HG02870 (cell line): ENCODE measurements around the gene SLC25A10.

ENCODE experiments used
- ATAC-seq: cut with Tn5 transposase; IDR thresholded peaks from one replicate; pipeline ENCODE4 v1.9.1; 2021; ENCODE audit warnings: mild to moderate bottlenecking, moderate library complexity; ENCODE audit not compliant: unreplicated experiment

SLC25A10 gene

DNA sequence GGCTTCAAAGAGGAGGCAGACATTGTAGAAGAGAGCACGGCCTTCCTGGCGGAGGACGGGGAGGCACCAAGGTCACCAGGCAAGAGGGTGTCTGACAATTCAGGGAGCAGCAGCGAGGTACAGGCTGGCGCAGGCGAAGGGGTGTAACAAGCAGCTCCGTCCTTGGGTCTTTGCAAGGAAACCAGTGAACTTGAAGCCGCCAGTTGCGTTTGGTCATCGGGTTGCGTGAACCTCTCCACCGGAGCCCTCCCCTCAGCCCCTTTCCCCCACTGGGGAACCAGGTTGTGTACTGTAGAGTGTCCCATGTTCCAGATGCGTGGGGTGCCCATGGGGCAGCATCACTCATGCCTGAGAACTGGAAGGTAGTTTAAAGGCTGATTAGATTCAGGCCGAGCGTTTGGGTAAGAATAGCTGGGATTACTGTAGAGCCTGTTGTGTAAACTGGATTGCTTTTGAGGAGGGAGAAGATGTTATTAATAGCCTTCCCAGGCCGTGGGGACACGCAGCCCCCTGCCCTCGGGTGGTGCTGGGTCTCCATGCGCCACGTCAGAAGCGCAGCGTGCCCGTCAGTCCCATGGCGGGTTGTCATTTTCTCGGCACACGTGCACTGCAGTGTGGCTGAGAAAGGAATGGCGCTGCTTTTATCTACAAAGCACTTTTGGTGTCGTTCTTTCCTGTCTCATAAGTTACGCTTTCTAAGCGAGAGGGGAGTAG, 6.4 kb upstream of the SLC25A10 start:
- ATAC-seq: no peak

DNA sequence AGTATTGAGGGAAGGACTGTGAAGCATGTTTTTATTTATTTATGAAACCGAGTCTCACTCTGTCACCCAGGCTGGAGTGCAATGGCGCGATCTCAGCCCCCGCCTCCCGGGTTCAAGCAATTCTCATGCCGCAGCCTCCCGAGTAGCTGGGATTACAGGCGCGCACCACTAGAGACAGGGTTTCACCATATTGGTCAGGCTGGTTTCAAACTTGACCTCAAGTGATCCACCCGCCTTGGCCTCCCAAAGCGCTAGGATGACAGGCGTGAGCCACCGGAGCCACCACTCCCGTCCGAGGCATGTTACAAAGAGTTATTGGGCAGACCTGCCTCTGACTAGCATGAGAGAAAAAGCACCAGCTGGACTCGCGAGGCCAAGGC, 5.9 kb upstream of the SLC25A10 start:
- no peak for ATAC-seq

DNA sequence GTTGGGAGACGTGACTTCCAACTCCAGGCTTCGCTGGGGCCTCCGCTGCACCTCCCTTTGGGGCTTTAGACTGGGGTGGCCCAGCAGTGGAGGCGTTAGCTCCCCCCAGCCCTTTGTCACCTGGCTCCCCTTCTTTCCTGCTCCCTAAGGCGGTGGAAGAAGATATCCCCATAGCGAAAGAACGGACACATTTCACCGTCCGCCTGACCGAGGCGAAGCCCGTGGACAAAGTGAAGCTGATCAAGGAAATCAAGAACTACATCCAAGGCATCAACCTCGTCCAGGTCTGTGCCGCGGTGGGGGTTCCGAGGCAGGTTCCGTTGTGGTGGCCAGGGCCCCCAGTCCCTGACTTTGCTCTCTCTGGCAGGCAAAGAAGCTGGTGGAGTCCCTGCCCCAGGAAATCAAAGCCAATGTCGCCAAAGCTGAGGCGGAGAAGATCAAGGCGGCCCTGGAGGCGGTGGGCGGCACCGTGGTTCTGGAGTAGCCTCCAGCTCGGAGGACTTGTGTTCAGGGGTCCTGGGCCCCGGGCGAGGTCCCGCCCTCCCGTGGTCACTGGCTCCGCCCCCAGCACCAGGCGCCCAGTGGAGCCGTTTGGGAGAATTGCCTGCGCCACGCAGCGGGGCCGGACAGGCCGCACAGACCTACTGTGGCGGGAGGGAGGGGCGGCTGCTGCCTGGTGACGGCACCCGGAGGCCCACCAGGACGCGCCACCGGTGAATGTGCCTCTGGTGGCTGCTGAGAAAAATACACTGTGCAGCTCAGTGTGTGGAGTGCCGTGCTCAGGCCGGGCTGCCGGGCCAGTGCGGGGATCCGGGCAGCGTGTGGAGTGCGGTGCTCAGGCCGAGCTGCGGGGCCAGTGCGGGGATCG, 5.1 kb upstream of the SLC25A10 start:
- ATAC-seq: no peak

DNA sequence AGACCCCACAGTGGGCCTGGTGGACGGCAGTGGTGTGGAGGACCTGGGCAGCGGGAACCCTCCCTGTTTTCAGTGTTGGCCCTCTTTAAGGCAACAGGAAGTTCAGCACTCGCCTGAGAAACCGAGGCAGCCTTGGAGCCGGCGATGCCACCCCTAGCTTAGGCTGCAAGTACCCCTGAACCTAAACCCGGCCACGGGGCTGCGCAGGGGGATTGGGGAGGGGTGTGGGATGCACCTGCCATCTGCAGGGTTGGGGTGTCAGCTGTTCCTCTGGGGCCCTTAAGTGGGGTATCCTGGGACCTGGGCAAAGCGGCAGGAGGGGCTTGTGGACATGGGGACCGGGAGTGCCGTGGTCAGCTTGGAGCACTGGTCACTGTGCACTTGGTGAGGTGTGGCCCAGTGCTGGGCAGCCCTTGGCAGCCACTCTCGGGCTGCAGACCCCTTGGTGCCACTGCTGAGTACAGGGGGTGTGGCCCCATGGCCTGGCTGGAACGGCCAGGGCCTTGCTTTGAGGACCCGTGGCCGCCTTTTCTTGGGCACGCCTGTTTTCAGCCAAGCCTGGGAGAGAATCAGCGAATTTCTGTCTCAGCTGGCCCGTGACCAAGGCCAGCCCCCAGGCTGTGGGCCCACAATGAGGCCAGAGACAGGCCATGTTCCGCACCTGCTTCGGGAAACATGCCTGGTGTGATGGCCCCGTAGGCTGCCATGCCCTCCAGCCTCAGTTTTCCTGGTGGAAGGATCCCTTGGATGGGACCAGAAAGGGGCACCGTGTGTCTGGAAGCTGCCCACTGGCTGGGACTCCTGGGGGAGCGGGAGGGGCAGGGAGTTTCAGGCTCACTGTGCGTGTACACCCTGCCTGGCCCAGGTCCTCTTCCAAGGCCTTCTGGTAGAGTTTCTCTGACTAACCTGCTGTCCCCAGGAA, 4.1 kb upstream of the SLC25A10 start:
- ATAC-seq: no peak

DNA sequence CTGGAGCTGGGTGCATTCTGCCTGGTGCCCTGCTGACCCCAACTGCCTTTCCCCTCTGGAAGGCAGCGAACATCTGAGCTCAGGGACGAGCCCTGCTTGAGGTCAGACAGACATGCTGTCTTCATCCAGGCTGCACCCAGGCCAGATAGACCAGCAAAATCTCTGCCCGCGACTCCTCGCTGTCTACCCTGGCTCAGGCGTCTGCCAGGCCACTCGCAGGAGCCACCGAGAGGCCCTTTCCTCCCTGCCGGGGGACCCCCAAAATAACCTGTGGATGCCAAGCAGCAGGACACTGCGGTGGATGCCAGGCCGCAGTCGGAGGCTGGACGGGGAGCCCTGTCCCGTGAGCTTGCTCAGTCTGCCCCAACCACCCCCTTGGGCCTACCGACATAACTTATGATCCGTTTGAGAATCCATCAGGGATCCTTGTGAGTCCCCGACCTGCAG, 3.3 kb upstream of the SLC25A10 start:
- ATAC-seq: no peak

DNA sequence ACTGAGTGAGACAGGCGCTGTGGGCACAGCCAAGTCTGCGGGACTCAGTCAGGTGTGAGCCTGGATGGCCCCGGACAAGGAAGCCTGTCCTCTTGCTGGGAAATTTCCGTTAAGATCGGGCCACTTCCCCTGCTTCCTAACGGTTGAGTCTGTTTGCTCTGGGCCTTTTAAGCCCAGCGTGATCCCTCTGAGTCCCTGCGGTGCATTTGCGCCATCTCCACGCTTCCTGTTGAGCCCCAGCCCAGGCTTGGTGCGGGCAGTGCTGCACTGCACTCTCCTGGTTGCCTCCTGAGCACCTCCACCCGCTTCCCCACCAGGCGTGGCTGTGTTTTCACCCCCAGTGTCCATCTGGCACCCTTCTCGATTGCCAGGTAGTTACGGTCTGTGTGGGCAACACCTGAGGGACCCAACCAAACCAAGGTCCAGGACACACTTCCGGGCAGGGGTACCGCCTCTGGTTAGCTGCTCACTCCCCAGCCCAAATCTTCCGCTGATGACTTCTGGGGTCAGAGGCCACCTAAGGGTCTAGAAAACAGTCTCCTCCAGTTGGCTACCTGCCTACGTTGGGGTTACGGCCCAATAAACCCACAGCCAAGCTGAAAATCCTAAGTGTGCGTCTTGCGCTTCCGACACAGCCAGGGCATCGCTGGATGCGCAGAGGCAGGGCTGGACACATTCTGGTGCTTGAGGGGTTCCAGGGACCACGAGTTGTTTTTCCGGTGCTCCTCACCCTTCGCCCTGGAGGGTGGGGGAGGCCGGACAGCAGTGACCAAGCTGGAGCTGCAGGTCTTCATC, 1.4 kb upstream of the SLC25A10 start:
- ATAC-seq: no peak

DNA sequence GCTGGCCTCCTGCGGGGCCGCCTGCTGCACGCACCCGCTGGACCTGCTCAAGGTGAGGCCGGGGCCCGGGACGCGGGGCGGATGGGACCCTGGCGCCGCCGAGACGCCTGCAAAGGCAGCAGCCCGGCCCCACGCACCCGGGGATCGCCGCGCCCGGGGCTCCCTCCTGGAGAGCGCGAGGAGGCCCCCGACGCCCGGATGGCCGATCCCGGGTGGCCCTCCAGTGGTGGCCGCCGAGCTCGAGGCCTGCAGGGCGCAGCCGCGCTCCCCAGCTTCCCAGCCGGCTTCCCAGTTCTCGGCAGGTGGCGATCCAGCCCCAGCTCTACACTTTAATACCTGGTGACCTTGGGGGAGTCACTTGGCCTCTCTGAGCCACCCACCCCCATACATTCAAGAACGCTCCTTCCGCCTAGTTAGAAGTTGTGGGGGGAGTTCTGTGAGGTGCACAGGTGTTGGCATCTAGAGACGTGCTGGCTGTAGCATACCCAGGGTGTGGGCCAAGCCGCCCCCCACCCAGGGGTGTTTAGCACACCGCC, 452 bp downstream of the SLC25A10 start:
- no peak for ATAC-seq

DNA sequence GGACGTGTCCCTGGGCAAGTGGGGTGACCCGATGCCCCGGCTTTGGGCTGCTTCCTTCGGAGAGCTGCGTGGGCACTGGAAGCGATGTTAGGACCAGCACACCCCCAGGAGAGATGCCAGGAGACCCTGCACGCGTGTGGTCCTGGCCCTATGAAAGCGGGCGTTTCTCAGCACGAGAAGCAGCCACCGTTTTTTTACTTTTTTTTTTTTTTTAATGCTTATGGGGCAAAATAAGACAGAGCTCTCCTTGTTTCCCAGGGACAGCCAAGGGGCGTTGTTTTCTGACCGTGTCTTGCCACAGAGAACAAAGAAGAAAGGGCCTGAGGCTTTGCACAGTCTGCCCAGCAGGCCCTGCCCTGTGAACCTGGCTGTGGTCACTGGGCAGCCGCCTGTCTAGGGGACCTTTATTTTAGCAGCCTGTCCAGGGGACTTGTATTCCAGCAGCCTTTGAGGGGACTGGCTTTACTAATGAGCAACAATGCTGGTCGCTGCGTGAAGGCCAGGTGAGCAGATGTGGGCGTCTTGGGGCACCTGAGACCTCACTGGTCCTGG, 996 bp downstream of the SLC25A10 start:
- ATAC-seq: no peak

DNA sequence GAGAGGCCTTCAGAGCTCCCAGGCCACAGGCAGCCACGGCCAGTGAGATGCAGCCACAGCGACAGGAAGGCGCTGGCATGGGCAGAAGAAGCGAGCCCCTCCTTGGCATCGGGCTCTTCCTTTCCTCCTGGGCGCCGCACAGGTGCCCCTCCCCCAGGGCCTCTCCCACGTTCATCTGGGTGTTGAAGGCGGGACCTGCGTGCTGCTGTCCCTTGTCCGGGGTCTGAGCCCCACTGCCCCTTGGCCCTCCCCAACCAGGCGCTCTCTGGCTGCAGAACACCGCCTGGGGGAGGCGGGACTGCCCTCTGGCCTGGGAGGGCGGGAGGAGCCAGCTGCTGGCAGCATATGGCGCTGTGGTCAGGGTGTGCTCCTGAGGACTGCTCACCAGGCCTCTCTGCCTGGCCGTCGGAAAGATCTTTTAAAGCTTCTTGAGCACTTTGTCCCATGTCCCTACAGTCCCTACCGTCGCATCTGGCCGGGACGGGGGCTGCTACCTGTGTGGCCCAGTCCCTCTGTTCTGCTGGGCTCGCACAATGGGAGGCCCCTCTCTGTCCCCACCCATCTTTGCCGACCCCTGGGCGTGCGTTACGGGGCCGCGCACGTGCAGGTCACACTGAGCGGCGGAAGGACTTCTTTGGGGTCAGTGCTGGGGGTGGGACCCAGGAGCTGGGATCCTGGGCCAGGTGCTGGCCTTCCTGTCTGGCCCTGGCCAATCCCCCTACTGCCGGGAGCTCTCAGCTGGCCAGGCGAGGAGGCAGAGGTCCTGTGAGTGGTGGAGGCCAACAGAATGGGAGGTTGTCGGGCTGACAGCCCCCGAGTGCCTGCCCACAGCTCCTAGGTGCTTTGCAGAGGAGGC, 1.7 kb downstream of the SLC25A10 start:
- no peak for ATAC-seq

DNA sequence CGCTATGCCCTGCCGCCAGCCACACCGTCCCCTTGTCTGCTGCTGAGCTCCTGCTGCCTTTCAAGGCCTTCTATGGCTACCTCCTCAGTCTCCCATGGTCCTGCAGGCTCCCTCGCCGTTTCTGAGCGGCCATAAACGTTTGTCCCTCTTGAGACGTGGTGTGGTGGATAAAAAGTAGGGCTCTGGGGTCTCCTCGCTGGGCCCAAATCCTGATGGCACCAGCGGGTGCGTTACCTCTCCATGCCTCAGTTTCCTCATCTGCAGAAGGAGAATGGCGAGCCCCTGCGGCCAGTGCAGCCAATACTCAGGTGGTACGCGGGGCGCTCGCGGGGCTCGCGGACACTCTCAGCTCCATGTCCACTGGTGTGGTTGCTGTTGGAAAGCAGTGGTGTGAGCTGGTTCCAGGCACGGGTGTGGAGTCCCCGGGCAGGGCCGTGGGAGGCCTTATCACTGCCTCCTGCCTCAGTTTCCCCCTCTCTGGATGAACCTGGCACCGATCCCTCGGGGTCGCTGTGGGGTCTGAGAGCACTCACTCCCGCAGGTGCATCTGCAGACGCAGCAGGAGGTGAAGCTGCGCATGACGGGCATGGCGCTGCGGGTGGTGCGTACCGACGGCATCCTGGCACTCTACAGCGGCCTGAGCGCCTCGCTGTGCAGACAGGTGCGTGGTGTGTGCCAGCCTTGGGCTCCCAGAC, 2.5 kb downstream of the SLC25A10 start:
- ATAC-seq: no peak

DNA sequence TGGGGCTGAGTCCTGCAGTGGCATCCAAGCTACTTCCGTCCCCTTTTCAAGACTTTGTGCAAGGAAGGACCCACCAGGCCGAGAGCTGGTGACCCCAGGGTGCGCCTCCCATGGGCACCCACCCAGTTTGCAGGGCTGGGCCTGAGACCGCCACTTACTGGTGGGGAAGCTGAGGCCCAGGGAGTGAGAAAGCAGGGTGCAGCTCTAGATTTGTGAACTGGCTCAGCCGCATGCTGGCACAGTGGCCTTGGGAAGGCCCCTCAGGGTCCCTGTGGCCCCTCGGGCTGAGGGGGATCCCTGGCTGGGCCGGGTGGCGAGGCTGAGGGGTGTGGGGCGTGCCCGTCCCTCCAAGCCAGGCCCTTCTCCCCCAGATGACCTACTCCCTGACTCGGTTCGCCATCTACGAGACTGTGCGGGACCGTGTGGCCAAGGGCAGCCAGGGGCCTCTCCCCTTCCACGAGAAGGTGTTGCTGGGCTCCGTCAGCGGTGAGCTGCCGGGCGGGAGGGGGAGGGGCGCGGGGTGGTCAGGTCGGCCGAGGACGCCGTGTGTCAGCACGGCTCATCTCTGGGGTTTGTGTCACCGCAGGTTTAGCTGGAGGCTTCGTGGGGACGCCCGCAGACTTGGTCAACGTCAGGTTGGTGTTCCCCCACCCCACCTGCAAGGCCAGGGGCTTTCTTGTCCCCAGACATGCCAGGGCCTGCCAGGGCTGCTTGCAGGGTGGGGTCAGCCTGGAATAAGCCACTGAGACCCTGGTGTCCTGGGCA, 3.2 kb downstream of the SLC25A10 start:
- no peak for ATAC-seq

DNA sequence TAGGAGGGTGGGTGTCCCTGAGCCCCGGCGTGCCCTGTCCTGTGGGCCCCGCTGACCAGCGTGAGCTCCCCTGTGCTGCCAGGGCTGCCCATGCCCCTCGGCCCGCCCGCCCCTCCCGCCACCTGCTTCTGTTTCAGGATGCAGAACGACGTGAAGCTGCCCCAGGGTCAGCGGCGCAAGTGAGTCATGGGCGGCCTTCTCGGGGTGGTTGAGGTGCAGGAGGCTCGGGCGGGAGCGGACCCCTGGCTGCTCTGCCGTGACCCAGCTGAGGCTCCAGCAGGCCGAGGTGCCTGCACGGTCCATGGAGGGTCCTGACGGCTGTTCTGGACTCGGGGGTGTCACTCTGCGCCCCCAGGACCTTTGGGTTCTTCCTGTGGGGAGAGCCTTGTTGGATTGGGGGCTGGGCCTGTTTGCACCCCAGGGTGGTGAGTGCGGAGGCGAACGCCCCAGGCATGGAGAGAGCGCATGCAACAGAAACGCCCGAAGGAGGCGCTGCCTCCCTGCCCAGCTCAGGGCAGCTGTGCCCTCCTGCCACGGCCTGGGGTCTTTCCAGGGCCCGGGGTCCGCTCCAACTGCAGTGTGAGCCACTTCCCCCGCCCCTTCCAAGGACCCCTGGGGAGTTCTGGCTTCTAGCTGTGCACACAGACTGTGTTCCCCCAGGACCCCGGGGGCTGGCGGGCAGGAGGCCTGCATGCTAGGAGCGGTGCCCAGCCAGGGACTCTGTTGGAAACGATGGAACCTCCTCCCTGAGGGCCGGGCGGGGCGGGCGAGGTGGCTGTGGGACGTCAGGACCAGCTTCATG, 4.0 kb downstream of the SLC25A10 start:
- no peak for ATAC-seq

DNA sequence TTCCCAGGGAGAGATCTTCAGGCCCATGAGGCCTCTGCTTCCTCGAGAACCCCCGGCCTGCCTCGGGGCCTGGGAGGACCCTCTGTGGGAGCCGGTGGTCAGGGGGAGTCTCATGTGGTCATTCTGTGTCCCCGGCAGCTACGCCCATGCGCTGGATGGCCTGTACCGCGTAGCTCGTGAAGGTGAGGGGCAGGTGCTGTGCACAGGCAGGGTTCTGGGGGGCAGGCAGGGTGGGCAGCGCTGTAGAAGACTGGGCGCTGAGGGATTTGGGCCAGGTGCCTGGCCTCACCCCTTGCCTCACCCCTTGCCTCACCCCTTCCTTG, 4.6 kb downstream of the SLC25A10 start:
- ATAC-seq: no peak

DNA sequence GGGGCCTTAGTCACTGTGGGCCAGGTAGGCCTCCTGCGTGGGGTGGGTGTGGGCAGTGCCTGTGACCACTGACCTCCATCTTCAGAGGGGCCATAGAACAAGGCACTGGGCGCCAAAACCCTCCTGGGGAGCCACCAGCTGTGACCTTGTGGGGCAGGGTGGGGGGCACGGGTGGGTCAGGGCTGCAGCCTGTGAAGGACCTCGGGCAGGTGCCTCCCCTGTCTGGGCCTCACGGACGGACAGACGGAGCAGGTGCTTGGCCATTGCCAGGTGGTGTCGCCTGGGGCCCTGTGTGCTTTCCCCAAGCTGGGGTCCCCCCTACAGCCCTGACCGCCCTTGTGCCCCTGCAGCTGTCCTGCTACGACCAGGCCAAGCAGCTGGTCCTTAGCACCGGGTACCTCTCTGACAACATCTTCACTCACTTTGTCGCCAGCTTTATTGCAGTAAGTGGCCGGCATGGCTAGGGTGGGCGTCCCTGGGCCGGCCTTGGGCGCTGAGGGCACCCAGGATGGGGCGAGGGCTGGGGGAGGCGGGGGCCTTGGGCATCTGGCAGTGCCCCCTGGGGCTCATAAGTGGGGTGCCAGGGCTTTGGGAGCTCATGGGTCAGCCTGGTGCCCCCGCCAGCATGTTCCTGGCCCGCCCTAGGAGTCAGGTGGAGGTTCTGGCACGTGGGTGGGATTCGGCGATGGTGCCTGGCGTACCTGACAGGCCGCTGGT, 5.1 kb downstream of the SLC25A10 start:
- no peak for ATAC-seq

DNA sequence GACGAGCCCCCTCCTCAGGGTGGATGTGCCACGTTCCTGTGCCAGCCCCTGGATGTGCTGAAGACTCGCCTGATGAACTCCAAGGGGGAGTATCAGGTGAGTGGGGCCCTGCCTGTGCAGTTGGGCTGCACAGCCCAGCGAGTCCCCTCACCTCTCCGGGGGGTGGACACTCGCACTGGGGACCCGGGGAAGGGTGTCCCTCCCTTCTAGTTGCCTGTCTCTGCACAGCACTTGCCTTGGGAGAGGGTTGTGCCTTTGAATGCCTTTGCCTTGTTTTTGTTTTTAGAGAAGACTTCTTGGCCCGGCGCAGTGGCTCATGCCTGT, 5.6 kb downstream of the SLC25A10 start:
- no peak for ATAC-seq
